ENCODE results near the gene CACFD1. TPM values are rescaled to one million over a fixed set of nuclear protein-coding genes. Genes with fewer than 3 reads are reported as not detected.
A peak's percentile ranks its signal among the peaks of the same experiment; 100 is the strongest.

CACFD1 gene
- total RNA-seq, 2 experiments from 2014 or later, result 16.7 to 17.2 TPM

- intact Hi-C loops (cut with micrococcal nuclease; ENCODE audit: unreplicated experiment), result no loop called here
- TF ChIP-seq CTCF (conservative IDR thresholded peaks at IDR 0.05; ENCODE audit: low read length), result no peak
- no peak for TF ChIP-seq EZH2phosphoT487 (IDR thresholded peaks at IDR 0.05; ENCODE audit: borderline replicate concordance, low read depth, low read length)
- Histone ChIP-seq H3K4me1 (ENCODE audit: insufficient read depth, low read length, poor library complexity, severe bottlenecking) (peaks cover 9% of the 10 kb centered on the region), H3K79me2 (ENCODE audit: insufficient read depth, low read depth, low read length) (no peaks in the 10 kb centered on the region), H3K4me2 (ENCODE audit: low read length) (no peak overlapping the region), H2AFZ (ENCODE audit: low read length) (no peak overlapping the region), H4K20me1 (ENCODE audit: insufficient read depth, low read length) (no peaks in the 10 kb centered on the region), H3K9me3 (ENCODE audit: low read length) (no peaks in the 10 kb centered on the region), H3K27ac (ENCODE audit: low read depth, low read length, poor library complexity, severe bottlenecking) (no peak overlapping the region), H3K4me3 (ENCODE audit: low read depth, low read length, poor library complexity, severe bottlenecking) (no peak overlapping the region), H3K9me2 (ENCODE audit: insufficient read depth, low read length) (no peaks in the 10 kb centered on the region), H3K36me3 (ENCODE audit: insufficient read depth, low read length) (no peaks in the 10 kb centered on the region)
- ChIA-PET CTCF (ENCODE audit: unreplicated experiment) (no interaction called here), POLR2A (no interaction called here)
- DNase-seq (ENCODE audit: low spot score), result no peak
- BruUV-seq (replicated peaks), result no TSS peak
Measured at GRCh38 chr9:133440874-133441273, 18.9 kb upstream of the CACFD1 start.

GRCh38 chr9:133441571-133441970 is 18.2 kb upstream of the CACFD1 start:
- Histone ChIP-seq H3K79me2 (ENCODE audit: insufficient read depth, low read depth, low read length) (no peaks in the 10 kb centered on the region), H3K9me3 (ENCODE audit: low read length) (no peaks in the 10 kb centered on the region), H3K4me2 (ENCODE audit: low read length) (peak overlapping the region; percentile 33; the same call in 1 of the 2 replicates), H2AFZ (ENCODE audit: low read length) (no peak overlapping the region), H3K27ac (ENCODE audit: low read depth, low read length, poor library complexity, severe bottlenecking) (no peak overlapping the region), H4K20me1 (ENCODE audit: insufficient read depth, low read length) (no peaks in the 10 kb centered on the region; the same call in 1 of the 2 replicates), H3K4me3 (ENCODE audit: low read depth, low read length, poor library complexity, severe bottlenecking) (no peak overlapping the region), H3K9me2 (ENCODE audit: insufficient read depth, low read length) (no peaks in the 10 kb centered on the region), H3K4me1 (ENCODE audit: insufficient read depth, low read length, poor library complexity, severe bottlenecking) (peaks cover 9% of the 10 kb centered on the region), H3K36me3 (ENCODE audit: insufficient read depth, low read length) (no peaks in the 10 kb centered on the region)
- intact Hi-C loops (cut with micrococcal nuclease; ENCODE audit: unreplicated experiment), result no loop called here
- BruUV-seq (replicated peaks), result no TSS peak
- DNase-seq (ENCODE audit: low spot score), result peak; percentile 31
- ChIA-PET CTCF (ENCODE audit: unreplicated experiment) (no interaction called here), POLR2A (no interaction called here)
- TF ChIP-seq EZH2phosphoT487 (IDR thresholded peaks at IDR 0.05; ENCODE audit: borderline replicate concordance, low read depth, low read length), result no peak
- no peak for TF ChIP-seq CTCF (conservative IDR thresholded peaks at IDR 0.05; ENCODE audit: low read length)

GRCh38 chr9:133443248-133443647 is 16.5 kb upstream of the CACFD1 start:
- TF ChIP-seq CTCF (conservative IDR thresholded peaks at IDR 0.05; ENCODE audit: low read length) (no peak), EZH2phosphoT487 (IDR thresholded peaks at IDR 0.05; ENCODE audit: borderline replicate concordance, low read depth, low read length) (no peak)
- ChIA-PET POLR2A (interaction anchor here (1.0 kb wide), 1 partner anchor 16 kb away, joined by 4 read pairs; the partner anchor contains the start of gene CACFD1), CTCF (ENCODE audit: unreplicated experiment) (no interaction called here)
- Histone ChIP-seq H3K4me3 (ENCODE audit: low read depth, low read length, poor library complexity, severe bottlenecking) (no peak overlapping the region), H4K20me1 (ENCODE audit: insufficient read depth, low read length) (no peaks in the 10 kb centered on the region; the same call in 1 of the 2 replicates), H3K79me2 (ENCODE audit: insufficient read depth, low read depth, low read length) (no peaks in the 10 kb centered on the region), H3K4me1 (ENCODE audit: insufficient read depth, low read length, poor library complexity, severe bottlenecking) (peaks cover 9% of the 10 kb centered on the region), H3K27ac (ENCODE audit: low read depth, low read length, poor library complexity, severe bottlenecking) (no peak overlapping the region), H2AFZ (ENCODE audit: low read length) (no peak overlapping the region), H3K9me3 (ENCODE audit: low read length) (no peaks in the 10 kb centered on the region), H3K4me2 (ENCODE audit: low read length) (no peak overlapping the region), H3K36me3 (ENCODE audit: insufficient read depth, low read length) (no peaks in the 10 kb centered on the region), H3K9me2 (ENCODE audit: insufficient read depth, low read length) (no peaks in the 10 kb centered on the region)
- intact Hi-C loops (cut with micrococcal nuclease; ENCODE audit: unreplicated experiment), result no loop called here
- BruUV-seq (replicated peaks), result no TSS peak
- DNase-seq (ENCODE audit: low spot score), result no peak

Measured in OCI-LY7 (cell line).